H4 (cell line): ENCODE measurements around the gene MYADML2. TPM values are rescaled to one million over a fixed set of nuclear protein-coding genes. Genes with fewer than 3 reads are reported as not detected.

Source experiments
- DNase-seq: peaks from one replicate; pipeline ENCODE4 v3.0.0-alpha.2; 2015; ENCODE audit warnings: low spot score
- total RNA-seq: library from RNA; depleted of rRNA; stranded (reverse); fragments of >200 nt; shearing (Covaris generic); gene quantifications from 2 replicates; pipeline ENCODE4 v1.2.3, GENCODE V29; 2014

Gene MYADML2
- total RNA-seq, 1 experiment from 2014 or later = not detected

DNA sequence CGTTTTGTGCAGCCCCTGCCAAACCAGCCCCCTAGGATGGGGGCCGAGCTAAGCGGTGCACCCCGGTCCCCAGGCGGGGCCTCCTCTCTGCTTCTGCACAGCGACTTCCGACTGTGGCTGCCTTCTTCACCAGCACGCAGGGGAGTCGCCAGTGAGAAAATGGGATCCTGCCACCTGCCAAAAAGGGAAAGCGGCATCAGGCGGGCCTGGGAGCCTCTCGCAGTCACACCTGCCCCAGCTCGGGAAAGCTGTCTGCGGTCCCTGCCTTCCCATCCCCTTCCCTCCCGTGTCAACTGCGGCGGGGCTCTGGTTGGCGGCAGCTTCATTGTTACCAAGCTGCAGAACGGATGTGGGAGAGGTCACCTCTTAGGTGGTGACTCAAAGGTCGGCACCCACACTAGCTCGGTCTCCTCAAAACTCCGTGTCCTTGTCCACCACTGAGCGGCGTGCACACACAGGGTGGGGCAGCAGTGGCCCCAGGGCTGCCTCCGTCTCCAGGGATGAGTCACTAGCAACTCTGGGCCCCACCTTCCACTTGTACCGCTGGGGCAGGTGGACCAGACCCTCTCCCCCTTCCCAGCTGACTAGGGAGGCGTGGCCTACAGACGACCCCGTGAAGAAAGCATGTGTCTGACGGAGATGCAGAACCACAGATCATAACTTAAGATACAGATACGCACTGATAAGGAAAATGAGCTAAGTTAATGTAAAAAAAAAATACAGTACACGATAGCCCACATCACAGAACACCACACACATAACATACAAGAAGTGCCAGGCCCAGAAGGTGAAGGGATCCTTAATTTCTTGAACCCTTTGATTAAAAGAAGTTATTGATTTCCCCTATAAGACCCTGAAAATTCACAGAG lies 34.4 kb downstream of the MYADML2 start:
- peak; percentile 53 for DNase-seq

DNA sequence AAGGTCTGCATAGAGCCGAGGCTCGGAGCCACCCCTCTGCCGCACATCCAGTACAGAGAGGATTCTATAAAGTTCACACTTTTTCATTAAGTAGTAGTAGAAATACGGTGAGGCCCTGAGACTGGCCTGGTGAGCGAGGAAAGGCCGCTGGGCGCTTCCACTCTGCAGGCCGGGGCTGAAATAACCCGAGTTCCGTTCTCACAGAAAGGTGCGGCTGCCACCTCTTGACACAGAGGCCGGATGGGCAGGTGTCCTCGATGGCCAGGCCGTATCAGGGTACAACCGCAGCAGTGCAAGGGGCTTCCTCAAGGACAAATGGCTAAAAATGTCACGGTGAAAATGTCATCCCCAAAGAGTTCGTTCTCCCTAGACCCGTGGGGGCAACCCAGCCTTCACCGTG lies 35.1 kb downstream of the MYADML2 start:
- DNase-seq = no peak

DNA sequence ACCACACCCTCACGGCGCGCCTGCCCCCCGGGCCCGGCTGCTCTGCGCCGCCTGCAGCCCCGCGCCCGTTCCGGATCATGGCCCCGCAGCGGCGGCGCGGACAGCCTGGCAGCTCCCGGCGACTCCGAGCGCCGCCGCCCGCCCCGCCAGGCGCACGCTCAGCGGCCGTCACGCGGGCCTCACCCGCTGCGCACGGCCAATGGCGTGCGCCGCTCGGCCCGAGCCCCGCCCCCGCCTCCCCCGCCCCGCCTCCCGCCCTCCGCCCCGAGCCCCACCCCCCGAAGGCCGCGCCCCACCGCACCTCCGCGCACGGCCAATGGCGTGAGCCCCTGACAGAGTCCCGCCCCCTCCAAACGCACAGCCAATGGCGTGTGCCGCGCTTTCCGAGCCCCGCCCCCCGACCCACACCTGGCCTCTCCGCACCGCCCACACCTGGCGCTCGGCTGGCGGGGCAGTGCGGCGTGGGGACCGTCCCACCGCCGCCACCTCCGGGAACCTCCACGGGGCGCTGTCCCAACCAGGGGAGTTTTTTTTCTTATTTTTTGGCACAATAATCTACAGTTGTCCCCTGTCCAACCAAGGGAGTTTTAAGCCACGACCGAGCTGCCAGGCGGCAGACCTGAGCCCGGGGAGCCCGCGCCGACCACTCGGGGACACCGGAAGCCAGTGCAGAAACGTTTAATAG lies 35.6 kb downstream of the MYADML2 start, which contains the start of gene PCYT2:
PCYT2 (minus strand) TSS at position 123 of the 685 bp plus-strand sequence; CDS start at position 79, 44 bp downstream.
- peak; percentile 77 for DNase-seq

DNA sequence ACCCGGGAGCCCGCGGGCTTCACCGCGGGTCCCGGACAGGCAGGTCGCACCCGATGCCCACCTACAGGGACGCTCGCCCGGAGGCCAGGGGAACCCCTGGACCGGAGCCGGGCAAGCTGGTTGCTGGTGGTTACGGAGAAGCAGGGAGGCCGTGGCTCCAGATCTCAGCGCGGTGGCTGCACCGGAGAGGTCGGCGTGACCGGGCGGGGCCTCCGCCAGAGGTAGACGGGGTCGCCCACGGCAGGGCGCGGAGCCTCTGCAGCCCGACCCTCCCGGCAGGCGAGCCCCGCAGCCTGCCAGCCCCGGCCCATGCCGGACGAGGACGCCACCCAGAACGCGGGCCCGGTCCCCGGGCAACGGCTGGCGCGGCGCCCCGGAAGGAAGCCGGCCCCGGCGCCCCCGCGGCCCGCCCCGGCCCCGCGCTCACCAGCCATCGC lies 36.2 kb downstream of the MYADML2 start:
- DNase-seq = no peak

DNA sequence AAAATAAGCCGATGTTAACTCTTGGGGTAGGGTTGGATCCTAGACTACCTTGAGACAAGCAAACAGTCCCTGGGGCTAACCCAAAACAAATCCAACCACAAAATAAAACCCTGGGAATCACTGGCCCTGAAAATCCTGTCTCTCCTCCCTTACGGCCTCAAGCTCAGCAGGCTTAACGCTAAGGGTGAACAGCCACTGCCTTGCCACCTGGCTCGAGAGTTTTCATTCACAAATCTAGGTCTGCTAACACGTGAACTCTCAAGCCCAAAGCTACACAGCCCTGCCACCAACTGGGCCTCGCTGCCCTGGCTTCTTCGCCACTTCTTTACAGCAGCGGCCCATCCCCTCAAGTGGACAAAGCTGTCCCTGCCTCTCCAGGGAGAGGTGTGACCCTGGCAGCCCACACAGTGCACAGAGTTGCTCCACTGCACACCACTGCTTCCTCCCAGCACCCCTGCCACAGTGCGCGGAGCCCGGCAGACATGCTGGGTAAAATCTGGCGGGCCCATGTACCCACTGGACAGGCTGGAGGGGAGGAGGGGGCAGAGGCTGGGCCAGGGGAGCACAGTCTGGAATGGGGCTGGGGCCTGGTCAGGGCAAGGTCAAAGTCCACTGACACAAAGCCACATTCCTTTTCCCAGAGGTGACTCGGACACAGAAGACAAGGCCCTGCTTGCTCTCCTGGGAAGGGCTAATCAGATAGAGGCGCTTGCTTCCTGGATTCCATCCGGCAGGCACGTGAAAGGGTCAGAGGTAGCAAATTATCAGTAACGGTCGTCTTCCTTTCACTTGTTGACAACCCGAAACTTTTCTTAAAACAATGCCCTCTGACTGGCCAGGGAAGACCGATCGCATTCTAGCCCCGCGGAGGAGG lies 36.8 kb downstream of the MYADML2 start:
- DNase-seq = no peak

DNA sequence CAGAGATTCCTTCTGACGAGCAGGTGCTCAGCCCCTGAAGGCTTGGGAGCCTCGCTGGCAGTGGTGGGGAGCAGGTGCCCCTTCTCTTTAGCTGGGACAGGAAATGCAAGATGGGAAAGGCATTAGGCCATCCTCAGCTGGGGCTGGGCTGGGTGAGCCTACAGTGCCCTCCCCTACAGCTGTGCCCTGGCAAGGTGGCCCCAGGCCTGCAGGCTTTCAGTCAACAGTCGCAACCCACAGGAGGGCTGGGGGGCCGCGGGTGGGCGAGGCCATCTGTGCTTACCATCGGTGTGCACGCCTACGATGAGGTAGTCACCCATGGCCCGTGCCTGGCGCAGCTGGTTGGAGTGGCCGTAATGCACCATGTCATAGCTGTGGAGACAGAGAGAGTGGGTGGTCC lies 37.8 kb downstream of the MYADML2 start:
- no peak for DNase-seq

DNA sequence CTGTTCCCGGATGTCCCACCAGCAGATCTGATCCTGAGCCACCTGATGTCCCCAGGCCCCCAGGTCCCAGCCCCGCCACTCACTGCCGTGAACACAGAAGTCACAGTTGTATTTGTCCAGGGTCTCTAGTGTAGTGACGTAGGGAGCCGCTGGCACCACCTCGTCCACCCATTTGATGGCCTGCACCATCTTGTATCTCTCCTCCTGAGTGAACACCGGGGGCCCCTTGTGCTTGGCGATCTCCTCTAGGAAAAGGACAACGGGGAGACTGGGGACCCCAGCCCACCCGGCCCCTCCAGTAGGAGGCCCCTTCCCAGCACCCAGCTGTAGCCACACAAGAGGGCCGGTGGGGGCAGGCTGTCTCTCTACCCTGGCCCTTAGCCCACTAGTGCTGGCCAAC lies 38.2 kb downstream of the MYADML2 start:
- no peak for DNase-seq

DNA sequence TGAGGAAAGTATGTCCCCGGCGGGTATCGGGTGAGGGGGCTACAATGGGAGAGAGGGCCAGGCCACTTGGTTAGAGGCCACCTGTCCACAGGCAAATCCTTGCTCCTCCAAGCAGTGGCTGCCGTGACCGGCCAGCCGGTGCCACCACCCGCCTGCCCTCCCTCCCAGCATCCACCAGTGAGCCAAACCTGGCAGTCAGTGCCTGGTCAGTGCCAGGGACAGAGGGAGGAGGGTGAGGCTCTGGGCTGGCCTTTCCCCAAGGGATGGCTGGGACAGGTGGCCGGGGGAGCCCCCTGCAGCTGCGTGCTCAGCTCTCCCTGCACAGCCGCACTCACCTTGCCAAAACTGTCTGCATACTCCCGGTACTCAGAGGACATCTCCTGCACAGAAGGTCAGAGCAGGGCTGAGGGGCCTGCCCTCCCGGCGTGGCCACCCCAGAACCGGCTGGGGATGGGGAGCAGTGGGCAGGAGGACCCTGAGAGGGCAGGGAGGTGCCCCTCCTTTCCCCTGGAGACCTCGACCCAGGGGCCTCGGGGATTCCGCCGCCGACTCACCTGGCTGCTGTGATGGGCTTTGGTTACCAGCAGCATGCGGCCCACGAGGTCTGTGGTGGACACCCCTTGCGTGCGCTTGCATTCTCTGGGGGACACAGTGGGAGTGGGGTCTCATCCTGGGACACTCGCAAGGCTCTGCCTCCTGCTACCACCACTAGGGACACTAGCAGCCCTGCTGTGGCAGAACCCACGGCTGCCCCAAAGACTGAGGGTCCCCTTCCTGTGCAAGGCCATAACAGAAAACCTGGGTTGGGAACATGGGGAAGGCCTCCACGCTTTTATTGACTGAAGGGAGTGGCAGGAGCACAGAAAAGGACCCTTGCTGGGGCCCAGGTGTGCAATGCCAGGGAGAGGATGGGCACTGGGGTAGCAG lies 39.6 kb downstream of the MYADML2 start:
- DNase-seq = no peak

DNA sequence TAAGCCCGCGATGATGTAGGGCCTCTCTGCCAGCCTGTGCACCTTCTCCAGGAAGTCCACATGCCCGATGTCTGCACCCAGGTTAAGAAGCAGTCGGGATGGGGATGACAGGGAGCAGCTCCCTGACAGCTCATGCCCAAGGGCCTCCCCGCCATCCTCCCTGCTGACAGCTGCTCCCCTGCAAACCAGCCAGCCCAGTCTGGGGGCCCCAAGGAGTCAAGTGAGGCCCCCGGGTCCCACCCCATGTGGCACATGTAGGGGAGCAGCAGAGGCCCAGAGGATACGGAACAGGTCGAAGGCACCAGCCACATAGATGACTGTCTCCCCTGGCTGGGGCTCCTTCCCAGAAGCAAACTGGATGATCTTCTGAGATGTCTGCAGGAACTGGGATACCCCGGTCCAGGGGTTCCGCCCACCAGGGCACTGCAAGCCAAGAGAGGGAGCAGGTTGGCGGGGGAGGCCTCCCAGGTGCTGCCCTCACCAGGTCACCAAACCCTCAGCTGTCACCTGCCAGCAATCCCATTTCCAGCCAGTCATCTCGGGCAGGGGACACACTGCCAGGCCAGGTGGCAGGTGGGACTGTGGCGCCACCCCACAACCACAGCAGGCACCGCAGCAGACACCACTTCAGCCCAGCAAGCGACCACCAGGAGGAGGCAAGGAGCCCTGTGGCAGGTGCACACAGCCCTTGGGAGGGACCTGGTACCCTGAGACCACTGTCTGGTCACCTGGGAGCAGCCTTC lies 40.4 kb downstream of the MYADML2 start:
- no peak for DNase-seq

DNA sequence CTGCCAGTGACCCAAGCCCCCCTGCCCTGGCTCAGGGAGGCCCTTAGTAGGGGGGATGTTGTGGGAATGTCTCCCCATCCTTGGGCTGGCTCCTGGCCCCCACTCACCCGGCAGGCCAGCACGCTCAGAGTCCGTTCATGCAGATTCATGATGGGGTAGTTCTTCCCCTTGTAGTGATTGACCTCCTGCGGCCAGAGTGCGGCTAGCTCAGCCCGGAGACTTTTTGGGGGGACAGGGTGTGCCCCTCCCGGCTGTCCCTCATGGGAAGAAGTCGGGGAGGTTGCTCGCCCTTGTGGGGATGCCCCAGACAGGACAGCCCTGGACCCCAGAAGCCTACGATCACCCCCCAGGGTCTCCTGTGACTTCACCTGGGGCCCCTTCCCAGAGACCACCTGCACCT lies 41.0 kb downstream of the MYADML2 start:
- no peak for DNase-seq

DNA sequence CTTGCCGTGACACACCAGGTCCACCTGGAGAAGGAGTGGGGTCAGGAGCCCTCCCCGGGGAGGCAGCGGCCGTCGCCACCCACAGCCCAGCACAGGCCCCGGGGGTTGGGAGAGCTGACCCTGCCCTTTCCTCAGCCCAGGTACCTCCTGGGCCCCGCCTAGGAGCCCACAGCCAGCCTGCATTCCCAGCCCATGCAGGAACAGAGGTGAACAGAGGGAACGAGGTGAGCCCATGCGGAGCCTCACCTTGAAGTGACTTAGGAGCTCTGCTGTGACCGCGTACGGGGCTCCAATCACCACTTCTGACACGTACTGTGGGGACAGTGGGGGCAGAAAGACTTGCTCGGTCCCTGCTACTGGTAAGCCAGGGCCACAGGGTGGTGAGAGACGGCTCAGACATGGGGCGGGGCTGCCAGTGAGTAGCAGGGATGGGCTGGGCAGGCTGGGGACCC lies 41.6 kb downstream of the MYADML2 start:
- DNase-seq = no peak

DNA sequence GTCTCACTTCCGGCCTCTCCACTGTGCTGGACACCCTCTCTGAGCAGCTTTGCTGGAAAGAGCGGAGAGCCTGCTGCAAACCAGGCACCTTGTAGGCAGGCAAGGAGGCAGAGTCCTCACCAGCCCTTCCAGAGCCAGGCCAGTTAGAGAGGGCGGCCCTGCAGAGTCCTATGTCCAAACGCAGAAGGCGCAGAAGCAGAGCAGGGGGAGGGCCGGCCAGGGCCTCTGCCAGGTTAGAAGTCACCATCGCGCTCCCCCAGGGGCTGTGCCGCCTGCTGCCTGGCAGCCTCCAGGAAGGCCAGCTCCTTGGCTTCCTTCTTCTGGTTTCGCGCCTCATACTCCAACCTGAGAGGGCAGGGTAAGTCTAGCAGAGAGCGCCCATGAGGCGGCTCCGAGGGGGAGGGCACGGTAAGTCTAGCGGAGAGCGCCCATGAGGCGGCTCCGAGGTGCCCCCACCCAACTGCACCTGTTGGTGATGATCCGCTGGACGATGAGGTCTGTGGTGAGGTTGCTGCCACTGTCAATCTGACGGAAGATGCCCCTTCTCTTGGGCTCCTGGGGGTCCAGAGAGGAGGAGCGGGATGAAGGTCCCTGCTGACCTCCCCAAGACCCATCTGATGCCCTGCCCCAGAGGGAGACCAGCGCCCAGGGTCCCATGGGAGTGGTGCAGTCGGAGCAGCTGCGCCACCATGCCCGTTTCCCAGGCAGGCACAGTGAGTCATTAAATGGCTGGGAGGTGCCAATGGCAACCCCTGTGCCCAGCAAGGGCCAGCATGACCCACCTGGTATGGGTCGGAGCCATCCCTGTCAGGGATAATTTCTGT lies 42.2 kb downstream of the MYADML2 start:
- DNase-seq = no peak

DNA sequence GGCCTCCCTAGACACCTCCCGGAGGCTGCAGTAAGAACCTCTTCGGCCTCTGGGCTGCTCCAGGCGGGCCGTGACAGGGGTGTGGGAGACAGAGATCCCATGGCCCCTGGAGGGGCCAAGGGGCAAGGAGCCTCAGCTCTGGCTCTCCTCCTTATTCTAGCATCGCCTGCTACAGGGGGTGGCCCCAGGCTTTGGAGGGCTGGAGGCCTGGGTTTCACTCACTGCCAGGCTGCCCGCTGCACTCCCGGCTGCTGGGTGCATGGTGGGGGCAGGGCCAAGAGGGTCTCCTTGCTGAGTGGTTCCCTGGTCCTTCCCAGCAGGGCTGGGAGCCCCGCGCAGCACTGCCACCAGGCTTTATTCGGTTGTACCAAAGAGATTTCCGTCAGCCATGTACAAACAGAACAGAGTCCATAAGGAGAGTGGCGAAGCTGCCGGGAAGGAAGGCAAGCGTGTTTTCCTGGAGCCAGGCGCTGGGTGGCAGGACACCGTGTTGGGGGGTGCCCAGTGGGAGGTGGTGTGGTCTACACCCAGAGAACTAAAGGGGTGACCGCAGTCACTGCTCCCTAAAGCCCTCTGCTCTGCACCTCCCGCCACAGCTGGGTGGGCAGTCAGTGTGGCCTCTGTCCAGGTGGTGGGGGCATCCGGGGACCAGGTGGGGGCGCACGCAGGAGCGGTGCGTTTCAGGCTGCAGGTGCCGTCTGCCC lies 43.0 kb downstream of the MYADML2 start:
- no peak for DNase-seq

DNA sequence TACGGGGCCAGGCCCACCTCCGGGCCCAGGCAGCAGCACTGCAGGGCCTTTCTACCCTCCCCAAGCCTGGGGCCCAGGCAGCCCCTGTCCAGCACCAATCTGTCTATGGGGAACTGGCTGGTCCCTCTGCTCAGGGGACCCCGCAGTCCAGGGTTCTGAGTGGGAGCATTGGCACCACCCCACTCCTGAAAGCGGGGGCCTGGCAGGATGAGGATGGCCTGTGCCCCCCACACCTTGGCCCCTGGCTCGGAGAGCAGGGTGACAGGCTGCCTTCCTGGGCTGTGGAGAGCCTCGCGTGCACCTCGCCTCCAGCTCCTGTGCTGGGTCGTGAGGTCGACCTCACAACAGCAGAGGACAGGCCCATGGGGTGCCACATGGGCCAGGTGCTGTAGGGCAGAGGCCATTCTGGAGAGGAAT lies 43.6 kb downstream of the MYADML2 start:
- no peak for DNase-seq

DNA sequence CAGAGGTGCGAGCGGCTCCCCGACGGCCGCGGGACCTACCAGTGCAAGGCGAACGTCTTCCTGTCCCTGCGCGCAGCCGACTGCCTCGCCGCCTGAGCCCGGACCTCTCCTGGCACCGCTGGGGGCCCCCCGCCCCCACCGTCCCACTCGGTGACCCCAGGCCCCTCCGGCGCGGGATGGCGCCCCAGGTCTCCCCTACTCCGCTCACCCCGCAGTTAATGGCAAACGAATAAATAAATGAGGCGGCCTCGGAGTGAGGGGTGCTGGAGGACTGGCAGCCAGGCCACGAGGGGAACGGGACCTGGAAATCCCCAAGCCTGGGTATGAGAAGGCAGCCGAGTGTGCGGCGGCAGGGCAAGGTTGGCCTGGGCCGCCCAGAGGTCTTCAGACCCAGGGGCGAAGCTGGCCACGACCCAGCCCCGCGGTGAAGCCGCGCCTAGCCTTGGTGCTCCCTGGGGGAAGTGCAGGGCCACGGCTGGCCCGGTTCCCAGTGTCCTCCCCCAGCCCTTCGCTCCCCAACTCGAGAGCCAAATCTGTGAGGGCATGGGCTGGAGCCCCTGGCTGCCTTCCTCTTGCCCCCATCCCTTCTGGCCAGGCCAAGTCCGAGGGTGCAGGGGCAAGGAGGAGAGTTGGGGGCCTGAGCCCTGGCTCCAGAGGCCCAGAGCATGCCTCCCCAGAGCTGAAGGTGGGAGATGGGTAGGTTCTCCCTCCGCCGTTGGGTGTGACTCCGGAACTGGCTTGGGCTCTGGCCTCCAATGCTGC lies 44.2 kb downstream of the MYADML2 start:
- no peak for DNase-seq

DNA sequence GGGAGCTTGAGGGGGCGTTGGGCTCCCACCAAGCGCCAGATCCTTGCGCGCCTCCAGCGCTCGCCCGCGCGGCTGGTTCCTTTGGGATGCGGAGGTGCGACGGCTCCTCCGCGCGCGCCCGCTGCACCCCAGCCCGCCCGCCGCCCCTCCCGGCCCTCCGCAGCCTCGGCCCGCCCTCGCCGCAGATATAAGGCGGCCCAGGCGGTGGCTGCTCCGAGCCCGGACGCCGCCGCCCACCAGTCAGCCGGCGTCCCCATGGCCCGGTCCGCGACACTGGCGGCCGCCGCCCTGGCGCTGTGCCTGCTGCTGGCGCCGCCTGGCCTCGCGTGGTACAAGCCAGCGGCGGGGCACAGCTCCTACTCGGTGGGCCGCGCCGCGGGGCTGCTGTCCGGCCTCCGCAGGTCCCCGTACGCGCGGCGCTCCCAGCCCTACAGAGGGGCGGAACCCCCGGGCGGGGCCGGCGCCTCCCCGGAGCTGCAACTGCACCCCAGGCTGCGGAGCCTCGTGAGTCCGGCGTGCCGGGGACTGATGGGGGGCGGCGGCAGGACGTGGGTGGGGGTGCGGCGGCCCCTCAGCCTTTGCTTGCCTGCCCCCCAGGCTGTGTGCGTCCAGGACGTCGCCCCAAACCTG lies 44.9 kb downstream of the MYADML2 start, which contains the start of gene NPB:
NPB (plus strand) TSS at position 216 of the 630 bp plus-strand sequence; CDS start at position 256, 40 bp downstream.
- DNase-seq = no peak
